ENCODE measurements around the gene WDR36. TPM values are rescaled to one million over a fixed set of nuclear protein-coding genes. Genes with fewer than 3 reads are reported as not detected.

WDR36 gene
- polyA plus RNA-seq, 1 donor (not counting 4 experiments of a cell fraction or from before 2014, with no cell fraction given) = 37.8 TPM

DNA sequence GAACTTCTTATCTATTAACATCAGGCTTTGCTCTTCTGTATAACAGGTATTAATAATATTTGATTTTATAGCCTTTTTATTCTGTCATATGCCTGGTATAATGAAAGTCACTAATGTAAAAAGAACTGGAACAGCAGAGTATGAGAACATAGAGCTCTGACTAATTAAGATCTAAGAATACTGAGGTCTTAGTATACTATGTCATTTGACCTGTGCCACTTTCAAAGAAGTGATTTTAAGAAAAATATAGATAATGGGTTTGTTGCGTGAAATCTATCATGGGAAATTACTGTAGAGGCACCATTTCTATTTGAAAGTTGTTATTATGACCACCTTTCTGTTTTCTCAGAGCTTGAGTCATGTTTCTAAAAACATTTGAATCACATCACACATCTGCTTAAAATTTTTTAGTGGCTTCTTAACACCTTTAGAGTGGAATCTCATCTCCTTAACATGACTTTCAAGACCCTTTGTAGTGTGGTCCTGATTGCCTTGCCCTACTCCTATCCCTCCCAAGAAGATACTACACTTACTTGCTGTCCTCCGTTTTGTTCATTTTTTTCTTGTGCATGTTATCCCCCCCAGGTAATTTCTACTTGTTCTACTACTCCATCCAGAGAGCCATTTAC is 14.3 kb downstream of the WDR36 start:
- H3K9ac ChIP-seq (ENCODE audit: control insufficient read depth, extremely low read depth, insufficient read depth, low read length) = no peak overlapping the region
- FAIRE-seq (no peak), DNase-seq (ENCODE audit: low read depth, low spot score) (no peak)
- dilution Hi-C loops (cut with MboI; ENCODE audit: extremely low pct_ligation_motif_present, low sequenced_read_pairs) = no loop called here
- TF ChIP-seq EZH2 (IDR thresholded peaks at IDR 0.05; ENCODE audit: low read length) = no peak
- TF ChIP-seq, protein P1, sequence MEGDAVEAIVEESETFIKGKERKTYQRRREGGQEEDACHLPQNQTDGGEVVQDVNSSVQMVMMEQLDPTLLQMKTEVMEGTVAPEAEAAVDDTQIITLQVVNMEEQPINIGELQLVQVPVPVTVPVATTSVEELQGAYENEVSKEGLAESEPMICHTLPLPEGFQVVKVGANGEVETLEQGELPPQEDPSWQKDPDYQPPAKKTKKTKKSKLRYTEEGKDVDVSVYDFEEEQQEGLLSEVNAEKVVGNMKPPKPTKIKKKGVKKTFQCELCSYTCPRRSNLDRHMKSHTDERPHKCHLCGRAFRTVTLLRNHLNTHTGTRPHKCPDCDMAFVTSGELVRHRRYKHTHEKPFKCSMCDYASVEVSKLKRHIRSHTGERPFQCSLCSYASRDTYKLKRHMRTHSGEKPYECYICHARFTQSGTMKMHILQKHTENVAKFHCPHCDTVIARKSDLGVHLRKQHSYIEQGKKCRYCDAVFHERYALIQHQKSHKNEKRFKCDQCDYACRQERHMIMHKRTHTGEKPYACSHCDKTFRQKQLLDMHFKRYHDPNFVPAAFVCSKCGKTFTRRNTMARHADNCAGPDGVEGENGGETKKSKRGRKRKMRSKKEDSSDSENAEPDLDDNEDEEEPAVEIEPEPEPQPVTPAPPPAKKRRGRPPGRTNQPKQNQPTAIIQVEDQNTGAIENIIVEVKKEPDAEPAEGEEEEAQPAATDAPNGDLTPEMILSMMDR (optimal IDR thresholded peaks at IDR 0.05 in 1 of 3, IDR thresholded peaks at IDR 0.05 in 1 of 3, conservative IDR thresholded peaks at IDR 0.05 in 1 of 3; ENCODE audit: extremely low read depth in 1 of 3, insufficient read depth in 2 of 3, low read length in 3 of 3) = no peak
- H2AFZ ChIP-seq (ENCODE audit: control insufficient read depth, low read length) = no peak overlapping the region
- no peak overlapping the region for H3K4me2 ChIP-seq (ENCODE audit: control insufficient read depth, extremely low read depth, insufficient read depth, low read depth, low read length)
- H3K27me3 ChIP-seq (ENCODE audit: control insufficient read depth, extremely low read depth, insufficient read depth, low read length) = no peaks in the 10 kb centered on the region
- peaks cover 11 to 26% of the 10 kb centered on the region in 2 experiments for H3K36me3 ChIP-seq (ENCODE audit: control insufficient read depth in 2 of 2, extremely low read depth in 1 of 2, insufficient read depth in 2 of 2, low read length in 2 of 2)
- no peak overlapping the region for H3K27ac ChIP-seq (ENCODE audit: control insufficient read depth, insufficient read depth, low read length)
- H3K4me3 ChIP-seq (ENCODE audit: control insufficient read depth in 2 of 3, extremely low read depth in 1 of 3, insufficient read depth in 2 of 3, low read depth in 1 of 3, low read length in 3 of 3) = no peak overlapping the region
- no peaks in the 10 kb centered on the region for H4K20me1 ChIP-seq (ENCODE audit: control insufficient read depth, extremely low read depth, insufficient read depth, low read length)
- no peaks in the 10 kb centered on the region for H3K4me1 ChIP-seq (ENCODE audit: control insufficient read depth, extremely low read depth, insufficient read depth, low read length)
- H3K9me1 ChIP-seq (ENCODE audit: control insufficient read depth, extremely low read depth, insufficient read depth, low read length) = no peaks in the 10 kb centered on the region
- H3K79me2 ChIP-seq (ENCODE audit: control insufficient read depth, insufficient read depth, low read length) = no peaks in the 10 kb centered on the region
- H3K9me3 ChIP-seq (ENCODE audit: control insufficient read depth, low read depth, low read length) = no peaks in the 10 kb centered on the region

- no peaks in the 10 kb centered on the region for H3K79me2 ChIP-seq (ENCODE audit: control insufficient read depth, insufficient read depth, low read length)
- TF ChIP-seq, protein P1 (optimal IDR thresholded peaks at IDR 0.05 in 1 of 3, IDR thresholded peaks at IDR 0.05 in 1 of 3, conservative IDR thresholded peaks at IDR 0.05 in 1 of 3; ENCODE audit: extremely low read depth in 1 of 3, insufficient read depth in 2 of 3, low read length in 3 of 3) = no peak
- TF ChIP-seq EZH2 (IDR thresholded peaks at IDR 0.05; ENCODE audit: low read length) = no peak
- no peak overlapping the region for H3K4me3 ChIP-seq (ENCODE audit: control insufficient read depth in 2 of 3, extremely low read depth in 1 of 3, insufficient read depth in 2 of 3, low read depth in 1 of 3, low read length in 3 of 3)
- no peaks in the 10 kb centered on the region for H3K4me1 ChIP-seq (ENCODE audit: control insufficient read depth, extremely low read depth, insufficient read depth, low read length)
- H3K27ac ChIP-seq (ENCODE audit: control insufficient read depth, insufficient read depth, low read length) = no peak overlapping the region
- H2AFZ ChIP-seq (ENCODE audit: control insufficient read depth, low read length) = no peak overlapping the region
- H3K36me3 ChIP-seq (ENCODE audit: control insufficient read depth in 2 of 2, extremely low read depth in 1 of 2, insufficient read depth in 2 of 2, low read length in 2 of 2) = peaks cover 13 to 26% of the 10 kb centered on the region in 2 experiments
- dilution Hi-C loops (cut with MboI; ENCODE audit: extremely low pct_ligation_motif_present, low sequenced_read_pairs) = no loop called here
- H4K20me1 ChIP-seq (ENCODE audit: control insufficient read depth, extremely low read depth, insufficient read depth, low read length) = no peaks in the 10 kb centered on the region
- no peaks in the 10 kb centered on the region for H3K9me3 ChIP-seq (ENCODE audit: control insufficient read depth, low read depth, low read length)
- no peaks in the 10 kb centered on the region for H3K27me3 ChIP-seq (ENCODE audit: control insufficient read depth, extremely low read depth, insufficient read depth, low read length)
- no peak for DNase-seq (ENCODE audit: low read depth, low spot score)
- H3K4me2 ChIP-seq (ENCODE audit: control insufficient read depth, extremely low read depth, insufficient read depth, low read depth, low read length) = no peak overlapping the region
- no peaks in the 10 kb centered on the region for H3K9me1 ChIP-seq (ENCODE audit: control insufficient read depth, extremely low read depth, insufficient read depth, low read length)
- H3K9ac ChIP-seq (ENCODE audit: control insufficient read depth, extremely low read depth, insufficient read depth, low read length) = no peak overlapping the region
- FAIRE-seq = no peak
Measured at GRCh38 chr5:111107371-111107770, 15.2 kb downstream of the WDR36 start.

All from keratinocyte (primary cell).